ENCODE data around the gene PPP3CA.

Gene PPP3CA

GRCh38 chr4:101081695-101082369, 265.5 kb downstream of the PPP3CA start:
- peak in 1 of 2 experiments; percentile 49 for DNase-seq

GRCh38 chr4:101081166-101081565, 266.2 kb downstream of the PPP3CA start:
- no peak for DNase-seq

- DNase-seq: no peak
These were observed 268.4 kb downstream of the PPP3CA start for GRCh38 chr4:101078950-101079349.

- DNase-seq: no peak
These were observed 271.3 kb downstream of the PPP3CA start for GRCh38 chr4:101076032-101076431.

GRCh38 chr4:101075536-101075935, 271.8 kb downstream of the PPP3CA start:
- DNase-seq: peak in 1 of 2 experiments; percentile 3

GRCh38 chr4:101074326-101074725, 273.0 kb downstream of the PPP3CA start:
- peak; percentile 58 to 81 for DNase-seq

- DNase-seq: no peak
These were observed 276.1 kb downstream of the PPP3CA start for GRCh38 chr4:101071241-101071640.

GRCh38 chr4:101068115-101068514, 279.2 kb downstream of the PPP3CA start:
- no peak for DNase-seq

- DNase-seq: no peak
These were observed 279.9 kb downstream of the PPP3CA start for GRCh38 chr4:101067383-101067782.

- DNase-seq: no peak
These were observed 280.6 kb downstream of the PPP3CA start for GRCh38 chr4:101066626-101067170.

- no peak for DNase-seq
These were observed 281.3 kb downstream of the PPP3CA start for GRCh38 chr4:101065935-101066485.

- DNase-seq: no peak
These were observed 282.0 kb downstream of the PPP3CA start for GRCh38 chr4:101065346-101065745.

- peak in 1 of 2 experiments; percentile 10 for DNase-seq
These were observed 282.7 kb downstream of the PPP3CA start for GRCh38 chr4:101064541-101065180.

GRCh38 chr4:101055392-101055791, 291.9 kb downstream of the PPP3CA start:
- no peak for DNase-seq

GRCh38 chr4:101050837-101051205, 296.5 kb downstream of the PPP3CA start:
- no peak for DNase-seq

- no peak for DNase-seq
These were observed 297.1 kb downstream of the PPP3CA start for GRCh38 chr4:101050088-101050836.

- DNase-seq: no peak
These were observed 297.8 kb downstream of the PPP3CA start for GRCh38 chr4:101049549-101050001.

GRCh38 chr4:101044766-101045165, 302.6 kb downstream of the PPP3CA start:
- DNase-seq: no peak

GRCh38 chr4:101042847-101043246, 304.5 kb downstream of the PPP3CA start:
- no peak for DNase-seq

- DNase-seq: no peak
These were observed 306.6 kb downstream of the PPP3CA start for GRCh38 chr4:101040776-101041175.

GRCh38 chr4:101039367-101039766, 308.0 kb downstream of the PPP3CA start:
- DNase-seq: no peak

- DNase-seq: no peak
These were observed 309.4 kb downstream of the PPP3CA start for GRCh38 chr4:101037938-101038413.

- no peak for DNase-seq
These were observed 310.1 kb downstream of the PPP3CA start for GRCh38 chr4:101037249-101037648.
